Fibroblast of lung (primary cell): Measurements from ENCODE around the gene FBN1. TPM values are rescaled to one million over a fixed set of nuclear protein-coding genes. Genes with fewer than 3 reads are reported as not detected.

Experiments
- DNase-seq, 2 donors: peaks; one replicate each; pipeline versions ENCODE4 v3.0.0 to v3.0.0-alpha.2; 2010; ENCODE audit warnings: low read depth in 2 of 2
- H2AFZ ChIP-seq: 2 replicates; pipeline ENCODE4 v1.5.1; 2012; ENCODE audit warnings: low read length, control low read depth, inconsistent platforms
- H3K27ac ChIP-seq: 2 replicates; pipeline ENCODE4 v1.5.1; 2011; ENCODE audit warnings: low read length, control low read depth; ENCODE audit not compliant: insufficient read depth
- H3K27me3 ChIP-seq: 2 replicates; pipeline ENCODE4 v1.5.1; 2011; ENCODE audit warnings: mild to moderate bottlenecking, low read length; ENCODE audit not compliant: control insufficient read depth, insufficient read depth
- H3K36me3 ChIP-seq: 2 replicates; pipeline ENCODE4 v1.5.1; 2011; ENCODE audit warnings: low read length; ENCODE audit not compliant: control insufficient read depth, insufficient read depth
- H3K4me1 ChIP-seq: 2 replicates; pipeline ENCODE4 v1.5.1; 2011; ENCODE audit warnings: low read length; ENCODE audit not compliant: control insufficient read depth, insufficient read depth; ENCODE audit errors: extremely low read depth
- H3K4me2 ChIP-seq: 2 replicates; pipeline ENCODE4 v1.5.1; 2011; ENCODE audit warnings: low read length, control low read depth; ENCODE audit not compliant: insufficient read depth; ENCODE audit errors: extremely low read depth
- H3K4me3 ChIP-seq, 4 experiments: fragments of 200-600 bp in 1 of 4; sonication (generic) in 1 of 4; replicated peaks in 1 of 4; 2 replicates each; pipeline ENCODE4 v1.5.1; 2011 to 2016; ENCODE audit warnings: low read length in 4 of 4, low read depth in 3 of 4, mild to moderate bottlenecking in 3 of 4, control low read depth in 2 of 4, inconsistent platforms in 1 of 4, mixed read lengths in 1 of 4; ENCODE audit not compliant: insufficient read depth in 1 of 4; ENCODE audit errors: control extremely low read depth in 1 of 4
- H3K79me2 ChIP-seq: 2 replicates; pipeline ENCODE4 v1.5.1; 2012; ENCODE audit warnings: mild to moderate bottlenecking, low read length, inconsistent platforms; ENCODE audit not compliant: control insufficient read depth, insufficient read depth
- H3K9ac ChIP-seq: 2 replicates; pipeline ENCODE4 v1.5.1; 2011; ENCODE audit warnings: mild to moderate bottlenecking, low read length, control low read depth; ENCODE audit not compliant: insufficient read depth
- H3K9me3 ChIP-seq: 2 replicates; pipeline ENCODE4 v1.5.1; 2012; ENCODE audit warnings: low read depth, low read length; ENCODE audit not compliant: control insufficient read depth, insufficient read depth
- H4K20me1 ChIP-seq: 2 replicates; pipeline ENCODE4 v1.5.1; 2011; ENCODE audit warnings: low read length; ENCODE audit not compliant: control insufficient read depth, insufficient read depth; ENCODE audit errors: extremely low read depth
- CTCF ChIP-seq, 2 donors: IDR thresholded peaks in 1 of 2; conservative IDR thresholded peaks in 1 of 2; 1 replicate in 1 of 2; 2 replicates in 1 of 2; pipeline ENCODE4 v1.5.1; 2011 to 2012; ENCODE audit warnings: low read length in 2 of 2, control low read depth in 1 of 2, inconsistent platforms in 1 of 2, low read depth in 1 of 2, mild to moderate bottlenecking in 1 of 2
- EZH2 ChIP-seq: IDR thresholded peaks from 2 replicates; pipeline ENCODE4 v1.5.1; 2012; ENCODE audit warnings: low read length, control low read depth, mild to moderate bottlenecking; ENCODE audit errors: missing control alignments
- polyA plus RNA-seq, 2 donors: library from polyadenylated mRNA; depleted of rRNA in 1 of 2; stranded (reverse) in 1 of 2; unstranded in 1 of 2; fragments of >200 nt; gene quantifications; 2 replicates each; pipeline ENCODE4 v1.2.1, GENCODE V29; 2011 to 2012; ENCODE audit warnings: missing spikeins in 1 of 2
- total RNA-seq: library from RNA; depleted of rRNA; stranded (reverse); fragments of >200 nt; gene quantifications from 2 replicates; pipeline ENCODE4 v1.2.1, GENCODE V29; 2014

FBN1 gene
- total and polyA plus RNA-seq, 2 donors (not counting 1 experiment from before 2014, with no cell fraction given), result 368 to 446 TPM

GRCh38 chr15:48435321-48435720, 210.2 kb downstream of the FBN1 start:
- Histone ChIP-seq H2AFZ (no peak overlapping the region), H3K4me3 (no peak overlapping the region), H3K79me2 (no peaks in the 10 kb centered on the region), H3K9me3 (no peaks in the 10 kb centered on the region), H3K9ac (no peak overlapping the region), H3K4me2 (no peak overlapping the region), H3K4me1 (peaks cover 13% of the 10 kb centered on the region), H3K27ac (no peak overlapping the region), H3K27me3 (no peaks in the 10 kb centered on the region), H4K20me1 (no peaks in the 10 kb centered on the region), H3K36me3 (peaks cover 17% of the 10 kb centered on the region)
- peak in 1 of 2 donors; percentile 86 for DNase-seq
- no peak for TF ChIP-seq CTCF (conservative IDR thresholded peaks at IDR 0.05 in 1 of 2, IDR thresholded peaks at IDR 0.05 in 1 of 2; ENCODE audit: low read depth in 1 of 2, low read length in 2 of 2)
- TF ChIP-seq EZH2, result no peak

DNA sequence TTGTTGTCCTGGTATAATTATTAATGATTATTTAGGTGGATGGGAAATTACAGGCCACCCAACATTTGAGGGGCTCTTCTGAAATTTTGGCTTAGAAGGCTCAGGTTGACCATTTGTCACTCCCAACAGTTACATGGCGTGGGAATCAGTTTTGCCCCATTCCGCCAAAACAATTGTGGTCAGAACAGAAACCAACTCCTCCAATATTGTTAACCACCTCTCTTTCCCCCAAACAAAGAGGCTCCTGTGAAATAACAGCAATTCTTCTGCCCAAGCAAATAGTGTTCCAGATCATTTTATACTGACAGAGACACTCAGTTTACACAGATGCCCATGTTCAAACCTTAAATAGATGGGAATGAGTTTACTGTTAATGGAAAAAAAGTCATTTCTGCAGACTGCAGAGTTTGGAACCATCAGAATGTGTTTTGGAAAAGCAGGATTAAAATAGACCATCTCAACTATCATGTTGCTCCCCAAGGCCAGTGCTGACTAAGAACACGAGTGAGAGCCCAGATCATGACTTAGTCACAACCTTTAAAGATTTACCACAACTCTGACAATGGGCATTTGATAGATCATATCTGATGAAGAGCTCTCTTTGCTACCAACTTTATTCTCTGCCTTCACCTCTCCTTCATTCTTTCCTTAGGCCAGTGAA, 212.2 kb downstream of the FBN1 start:
- H3K79me2 ChIP-seq, result no peaks in the 10 kb centered on the region
- H3K27me3 ChIP-seq, result no peaks in the 10 kb centered on the region
- H4K20me1 ChIP-seq, result no peaks in the 10 kb centered on the region
- TF ChIP-seq EZH2 (no peak), CTCF (conservative IDR thresholded peaks at IDR 0.05 in 1 of 2, IDR thresholded peaks at IDR 0.05 in 1 of 2; ENCODE audit: low read depth in 1 of 2, low read length in 2 of 2) (no peak)
- H3K4me2 ChIP-seq, result no peak overlapping the region
- H3K4me1 ChIP-seq, result peaks cover 9% of the 10 kb centered on the region
- no peak overlapping the region for H3K4me3 ChIP-seq
- H2AFZ ChIP-seq, result no peak overlapping the region
- no peak overlapping the region for H3K9ac ChIP-seq
- DNase-seq, result peak; percentile 46 to 75
- H3K36me3 ChIP-seq, result peaks cover 17% of the 10 kb centered on the region
- H3K9me3 ChIP-seq, result no peaks in the 10 kb centered on the region
- peak overlapping the region; percentile 15 for H3K27ac ChIP-seq

GRCh38 chr15:48432688-48433087, 212.8 kb downstream of the FBN1 start:
- no peak overlapping the region for H3K4me3 ChIP-seq
- H3K4me2 ChIP-seq, result no peak overlapping the region
- peaks cover 17% of the 10 kb centered on the region for H3K36me3 ChIP-seq
- no peaks in the 10 kb centered on the region for H3K27me3 ChIP-seq
- H3K9ac ChIP-seq, result no peak overlapping the region
- H4K20me1 ChIP-seq, result no peaks in the 10 kb centered on the region
- H3K79me2 ChIP-seq, result no peaks in the 10 kb centered on the region
- TF ChIP-seq CTCF (conservative IDR thresholded peaks at IDR 0.05 in 1 of 2, IDR thresholded peaks at IDR 0.05 in 1 of 2; ENCODE audit: low read depth in 1 of 2, low read length in 2 of 2) (no peak), EZH2 (no peak)
- H3K27ac ChIP-seq, result no peak overlapping the region
- H2AFZ ChIP-seq, result no peak overlapping the region
- DNase-seq, result no peak
- H3K4me1 ChIP-seq, result peaks cover 14% of the 10 kb centered on the region
- H3K9me3 ChIP-seq, result no peaks in the 10 kb centered on the region
